Activated CD4-positive, alpha-beta T cell treated with anti-CD3 and anti-CD28 coated beads for 48 hours (primary cell): ENCODE data around the gene SMIM10L2A.
"Not testable (repeated sequence)": the region's sequence is repeated elsewhere in the genome, so short reads cannot be mapped to it uniquely, and the experiment has no call there.

Experiments used
- DNase-seq: peaks from one replicate; pipeline ENCODE4 v3.0.0-alpha.2; 2020

SMIM10L2A gene

DNA sequence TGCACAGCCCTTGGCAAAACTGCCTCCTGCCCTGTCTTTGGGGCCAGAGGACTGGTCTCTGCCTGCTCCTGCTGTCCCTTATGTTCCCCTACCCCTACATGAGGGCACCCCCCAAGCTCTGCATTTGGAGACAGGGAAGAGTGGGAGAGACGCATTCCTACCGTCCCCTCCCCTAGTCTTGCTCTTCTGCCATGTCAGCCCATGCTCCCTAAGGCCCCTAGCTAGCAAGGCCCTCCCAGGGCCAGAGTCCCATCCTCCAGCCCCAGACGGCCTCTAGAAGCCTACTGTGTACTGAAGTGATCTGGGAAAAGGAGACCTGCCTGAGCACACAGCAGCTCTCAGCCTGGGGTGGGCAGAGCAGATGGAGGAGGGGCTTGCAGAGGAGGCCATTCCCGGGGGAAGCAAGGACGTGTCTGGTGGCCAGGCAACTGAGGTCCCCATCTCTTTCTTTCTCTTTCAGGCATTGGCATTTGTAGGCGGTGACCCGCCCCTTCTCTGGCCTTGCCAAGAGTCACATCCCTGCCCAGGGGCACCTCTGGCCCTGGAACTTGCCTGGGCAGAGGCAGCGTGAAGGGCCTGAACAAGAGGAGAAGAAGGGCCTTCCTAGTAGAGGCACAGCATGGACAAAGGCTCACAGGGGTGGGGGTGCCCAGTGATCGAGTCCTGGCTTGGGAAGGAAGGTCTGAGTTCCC, 1.6 kb downstream of the SMIM10L2A start:
- not testable (repeated sequence) for DNase-seq

DNA sequence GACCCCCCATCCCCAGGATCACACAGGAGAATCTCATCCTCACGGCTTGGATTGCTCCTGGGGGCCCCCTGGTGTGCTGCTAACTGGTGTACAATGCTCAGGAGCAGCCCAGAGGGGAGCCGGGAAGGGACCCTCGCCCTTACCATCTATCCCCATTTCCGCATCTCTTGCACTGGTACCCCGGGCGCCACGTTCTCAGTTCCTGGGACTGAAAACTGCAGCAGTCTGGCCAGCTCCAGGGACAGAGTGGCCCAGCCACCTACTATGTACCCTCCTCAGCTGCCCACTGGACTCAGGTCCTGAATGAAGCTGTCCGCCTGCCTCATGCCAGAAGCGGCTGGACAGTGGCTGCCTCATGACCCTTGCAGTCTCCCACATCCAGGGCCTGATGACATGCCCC, 2.7 kb downstream of the SMIM10L2A start:
- DNase-seq: no peak

DNA sequence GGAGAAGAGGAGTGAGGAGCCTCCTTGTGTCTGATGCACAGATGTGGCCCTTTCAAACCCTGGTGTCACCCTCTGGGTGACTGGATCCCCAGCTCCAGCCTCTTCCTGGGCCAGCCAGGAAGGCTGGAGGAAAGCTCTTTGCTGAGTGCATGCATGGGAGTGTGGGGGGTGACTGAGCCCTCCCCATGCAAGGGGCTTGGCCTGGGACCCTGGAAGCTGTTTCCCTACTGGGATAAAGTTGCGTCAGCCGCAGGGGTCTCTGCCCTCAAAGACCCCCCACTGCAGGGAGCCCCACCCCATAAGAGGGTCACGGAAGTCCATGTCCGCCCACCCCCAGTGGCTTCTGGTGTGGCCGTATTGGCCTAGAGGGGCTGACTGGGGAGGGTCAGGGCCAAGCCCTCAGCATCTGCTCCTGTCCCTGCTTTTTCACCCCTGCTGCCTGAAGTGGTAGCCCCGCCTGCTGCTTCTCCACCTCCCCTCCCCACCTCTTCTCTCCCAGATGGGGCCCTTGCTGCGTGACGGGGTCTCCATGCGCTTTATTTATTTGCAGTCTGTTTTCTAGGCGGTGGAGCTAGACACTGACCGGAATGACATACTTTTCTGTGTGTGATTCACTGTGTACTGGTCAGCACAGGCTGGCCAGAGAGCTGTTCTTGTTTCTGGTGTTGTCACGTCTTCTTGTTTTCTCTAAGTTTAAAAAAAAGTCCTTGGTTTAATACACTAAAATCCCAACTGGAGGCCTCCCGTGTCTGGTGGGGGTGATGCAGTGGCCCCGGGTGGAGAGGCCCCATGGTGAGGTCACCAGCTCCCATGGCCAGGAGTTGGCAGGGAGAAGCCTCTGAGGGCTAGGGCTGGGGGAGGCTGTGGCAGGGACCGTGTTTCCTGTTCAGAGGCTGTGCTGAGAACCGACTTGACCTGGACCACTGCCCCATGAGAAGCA, 3.6 kb downstream of the SMIM10L2A start:
- no peak for DNase-seq

DNA sequence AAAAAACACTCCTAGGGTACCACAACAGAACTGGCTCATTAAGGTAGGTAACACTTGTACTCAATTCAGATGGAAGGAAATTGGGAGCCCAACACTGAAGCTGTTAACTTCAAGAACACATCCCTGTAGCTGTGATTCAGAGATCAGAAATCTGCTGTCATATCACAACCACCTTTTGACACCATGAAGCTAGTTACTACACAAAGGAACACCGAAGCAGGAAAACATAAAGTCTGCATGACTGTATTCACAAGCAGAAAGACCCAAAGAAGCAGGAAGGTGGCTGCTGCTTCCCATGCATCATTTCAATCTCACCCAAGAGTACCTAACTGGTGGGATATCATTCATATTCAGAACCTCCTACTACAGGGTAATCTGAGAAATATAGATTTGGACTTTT, 7.7 kb downstream of the SMIM10L2A start:
- DNase-seq: no peak

DNA sequence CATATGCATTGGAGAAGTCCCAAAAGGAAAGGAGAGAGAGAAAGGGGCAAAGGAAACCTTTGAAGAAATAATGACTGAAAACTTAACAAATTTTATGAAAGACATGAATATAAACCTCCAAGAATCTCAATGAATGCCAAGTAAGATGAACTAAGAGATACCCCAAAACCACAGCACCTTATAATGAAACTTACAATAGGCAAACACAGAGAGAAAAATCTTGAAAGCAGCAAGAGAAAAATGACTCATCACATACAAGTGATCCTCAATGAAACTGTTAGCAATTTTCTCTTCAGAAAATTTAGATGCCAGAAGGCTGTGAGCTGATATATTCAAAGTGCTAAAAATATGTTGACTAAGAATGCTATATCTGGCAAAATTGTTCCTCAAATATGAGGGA, 10.1 kb downstream of the SMIM10L2A start:
- no peak for DNase-seq

DNA sequence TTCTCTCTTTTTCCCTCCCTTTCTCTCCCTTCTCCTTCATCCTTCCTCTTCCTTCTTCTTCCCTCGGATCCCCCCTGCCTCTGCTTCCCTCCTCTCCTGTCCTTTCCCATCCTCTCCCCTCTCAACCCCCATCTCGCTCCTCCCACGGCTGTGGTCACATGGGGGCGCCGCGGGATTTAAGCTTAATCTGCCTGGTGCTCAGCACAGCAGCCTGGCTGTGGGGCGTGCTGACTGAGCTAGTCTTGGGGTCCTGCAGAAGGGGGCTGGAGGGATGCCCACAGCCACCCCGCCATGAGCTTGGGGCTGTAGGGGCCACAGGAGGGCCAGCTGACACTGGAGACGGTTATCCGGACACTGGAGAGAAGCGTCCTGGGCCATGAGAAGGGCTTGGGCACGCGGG, 10.7 kb downstream of the SMIM10L2A start:
- no peak for DNase-seq

DNA sequence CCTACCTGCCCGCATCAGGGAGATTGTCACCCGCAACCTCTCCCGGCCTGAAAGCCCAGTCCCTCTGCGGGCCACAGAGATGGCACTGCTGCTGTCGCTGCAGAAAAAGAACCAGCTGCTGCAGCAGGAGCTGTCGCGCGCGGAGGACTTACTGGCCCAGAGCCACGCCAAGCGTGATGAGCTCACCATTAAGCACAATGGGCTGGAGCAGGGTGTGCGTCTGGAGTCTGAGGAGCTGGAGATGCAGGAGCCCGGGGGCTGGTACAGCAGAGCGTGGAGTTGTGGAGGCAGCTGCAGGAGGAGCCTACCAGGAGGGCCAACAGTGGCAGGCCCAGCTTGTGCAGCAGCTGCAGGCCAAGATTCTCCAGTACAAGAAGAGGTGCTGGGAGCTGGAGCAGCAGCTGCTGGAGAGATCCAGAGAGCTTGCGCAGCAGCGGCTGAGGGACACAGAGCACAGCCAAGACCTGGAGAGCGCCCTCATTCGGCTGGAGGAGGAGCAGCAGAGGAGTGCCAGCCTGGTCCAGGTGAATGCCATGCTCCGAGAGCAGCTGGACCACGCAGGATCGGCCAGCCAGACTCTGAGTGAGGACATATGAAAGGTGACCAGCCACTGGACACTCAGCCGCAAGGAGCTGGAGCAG, 11.3 kb downstream of the SMIM10L2A start:
- DNase-seq: no peak

DNA sequence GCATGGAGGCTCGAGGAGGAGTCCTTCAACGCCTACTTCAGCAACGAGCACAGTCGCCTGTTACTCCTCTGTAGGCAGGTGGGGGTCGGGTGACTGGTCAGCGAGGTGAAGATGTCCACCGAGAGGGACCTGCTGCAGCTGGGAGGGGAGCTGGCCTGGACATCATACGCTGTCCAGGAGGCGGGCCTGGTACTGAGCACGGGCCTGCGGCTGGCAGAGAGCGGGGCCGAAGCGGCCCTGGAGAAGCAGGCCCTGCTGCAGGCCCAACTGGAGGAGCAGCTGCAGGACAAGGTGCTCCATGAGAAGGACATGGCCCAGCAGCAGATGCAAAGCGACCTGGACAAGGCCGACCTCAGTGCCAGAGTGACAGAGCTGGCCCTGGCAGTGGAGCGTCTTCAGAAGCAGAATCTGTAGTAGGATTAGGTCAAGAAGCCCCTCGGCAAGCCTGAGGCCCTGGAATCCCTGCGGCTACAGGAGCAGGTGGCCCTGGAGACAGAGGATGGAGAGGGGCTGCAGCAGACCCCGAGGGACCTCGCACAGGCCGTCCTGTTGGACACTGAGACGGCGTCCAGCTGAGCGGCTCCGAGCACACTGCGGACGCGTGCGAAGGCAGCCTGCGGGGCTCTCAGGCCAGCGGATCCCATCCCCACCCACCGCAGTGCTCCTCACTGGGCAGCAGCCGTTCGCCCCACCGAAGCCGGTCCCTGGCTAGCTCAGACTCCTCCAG, 11.9 kb downstream of the SMIM10L2A start:
- no peak for DNase-seq

DNA sequence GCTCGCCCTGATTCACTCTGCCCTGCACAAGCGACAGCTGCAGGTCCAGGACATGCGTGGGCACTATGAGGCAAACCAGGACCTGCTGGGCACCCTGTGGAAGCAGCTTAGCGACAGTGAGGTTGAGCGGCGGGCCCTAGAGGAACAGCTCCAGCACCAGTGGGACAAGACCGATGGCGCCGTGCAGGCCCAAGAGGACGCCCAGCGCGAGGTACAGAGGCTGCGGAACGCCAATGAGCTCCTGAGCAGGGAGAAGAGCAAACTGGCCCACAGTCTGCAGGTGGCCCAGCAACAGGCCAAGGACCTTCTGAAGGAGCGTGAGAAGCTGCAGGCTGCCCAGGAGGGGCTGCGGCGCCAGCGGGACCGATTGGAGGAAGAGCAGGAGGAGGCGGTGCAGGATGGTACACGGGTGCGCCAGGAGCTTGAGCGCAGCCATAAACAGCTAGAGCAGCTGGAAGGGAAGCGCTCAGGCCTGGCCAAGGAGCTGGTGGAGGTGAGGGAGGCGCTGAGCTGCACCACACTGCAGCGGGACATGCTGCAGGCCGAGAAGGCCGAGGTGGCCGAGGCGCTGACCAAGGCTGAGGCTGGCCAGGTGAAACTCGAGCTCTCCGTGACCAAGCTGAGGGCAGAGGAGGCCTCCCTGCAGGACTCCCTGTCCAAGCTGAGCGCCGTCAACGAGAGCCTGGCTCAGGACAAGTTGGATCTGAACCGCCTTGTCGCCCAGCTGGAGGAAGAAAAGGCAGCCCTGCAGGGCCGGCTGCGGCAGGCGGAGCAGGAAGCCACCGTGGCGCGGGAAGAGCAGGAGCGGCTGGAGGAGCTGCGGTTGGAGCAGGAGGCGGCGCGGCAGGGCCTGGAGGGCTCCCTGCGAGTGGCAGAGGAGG, 12.8 kb downstream of the SMIM10L2A start:
- DNase-seq: no peak

DNA sequence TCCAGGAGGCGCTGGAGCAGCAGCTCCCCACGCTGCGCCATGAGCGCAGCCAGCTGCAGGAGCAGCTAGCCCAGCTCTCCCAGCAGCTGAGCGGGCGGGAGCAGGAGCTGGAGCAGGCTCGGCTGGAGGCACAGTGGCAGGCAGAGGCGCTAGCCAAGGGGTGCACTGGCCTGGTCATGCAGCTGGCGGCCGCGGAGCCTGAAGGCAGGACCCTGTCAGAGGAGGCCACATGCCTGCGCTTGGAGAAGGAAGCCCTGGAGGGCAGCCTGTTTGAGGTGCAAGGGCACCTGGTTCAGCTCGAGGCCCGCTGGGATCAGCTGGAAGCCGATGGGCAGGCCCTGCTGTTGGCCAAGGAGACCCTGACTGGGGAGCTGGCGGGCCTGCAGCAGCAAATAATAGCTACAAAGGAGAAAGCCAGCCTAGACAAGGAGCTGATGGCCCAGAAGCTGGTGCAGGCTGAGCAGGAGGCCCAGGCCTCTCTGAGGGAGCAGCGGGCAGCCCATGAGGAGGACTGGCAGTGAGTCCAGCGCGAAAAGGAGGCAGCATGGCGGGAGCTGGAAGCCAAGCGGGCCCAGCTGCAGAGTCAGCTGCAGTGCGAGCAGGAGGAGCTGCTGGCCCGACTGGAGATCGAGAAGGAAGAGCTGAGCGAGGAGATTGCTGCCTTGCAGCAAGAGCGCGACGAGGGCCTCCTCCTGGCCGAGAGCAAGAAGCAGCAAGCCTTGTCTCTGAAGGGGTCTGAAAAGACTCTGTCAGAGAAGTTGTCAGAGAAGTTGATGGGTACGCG, 13.6 kb downstream of the SMIM10L2A start:
- DNase-seq: no peak

DNA sequence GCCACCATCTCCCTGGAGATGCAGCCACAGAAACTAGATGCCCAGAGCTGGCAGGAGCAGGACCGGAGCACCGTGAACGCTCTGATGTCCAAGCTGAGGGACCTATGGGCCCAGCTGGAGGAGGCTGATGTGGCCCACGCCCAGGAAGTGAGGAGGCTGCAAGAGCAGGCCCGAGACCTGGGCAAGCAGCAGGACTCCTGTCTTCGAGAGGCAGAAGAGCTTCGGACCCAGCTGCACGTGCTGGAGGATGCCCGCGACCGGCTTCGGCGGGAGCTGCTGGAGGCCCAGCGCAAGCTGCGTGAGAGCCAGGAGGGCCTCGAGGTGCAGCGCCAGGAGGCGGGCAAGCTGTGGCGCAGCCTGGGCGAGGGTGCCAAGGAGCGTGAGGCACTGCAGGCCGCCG, 14.2 kb downstream of the SMIM10L2A start:
- no peak for DNase-seq

DNA sequence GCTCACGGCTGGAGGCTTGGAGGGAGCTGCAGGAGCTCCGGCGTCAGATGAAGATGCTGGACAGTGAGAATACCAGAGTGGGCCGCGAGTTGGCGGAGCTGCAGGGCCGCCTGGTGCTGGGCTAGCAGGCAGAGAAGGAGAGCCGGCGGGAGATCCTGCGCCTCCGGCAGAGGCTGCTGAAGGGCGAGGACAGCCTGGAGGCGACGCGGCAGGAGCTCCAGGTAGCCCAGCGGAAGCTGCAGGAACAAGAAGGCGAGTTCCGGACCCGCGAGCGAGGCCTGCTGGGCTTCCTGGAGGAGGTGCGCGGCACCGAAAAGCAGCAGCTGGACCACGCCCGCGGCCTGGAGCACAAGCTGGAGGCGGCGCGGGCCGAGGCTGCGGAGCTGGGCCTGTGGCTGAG, 14.7 kb downstream of the SMIM10L2A start:
- DNase-seq: no peak

DNA sequence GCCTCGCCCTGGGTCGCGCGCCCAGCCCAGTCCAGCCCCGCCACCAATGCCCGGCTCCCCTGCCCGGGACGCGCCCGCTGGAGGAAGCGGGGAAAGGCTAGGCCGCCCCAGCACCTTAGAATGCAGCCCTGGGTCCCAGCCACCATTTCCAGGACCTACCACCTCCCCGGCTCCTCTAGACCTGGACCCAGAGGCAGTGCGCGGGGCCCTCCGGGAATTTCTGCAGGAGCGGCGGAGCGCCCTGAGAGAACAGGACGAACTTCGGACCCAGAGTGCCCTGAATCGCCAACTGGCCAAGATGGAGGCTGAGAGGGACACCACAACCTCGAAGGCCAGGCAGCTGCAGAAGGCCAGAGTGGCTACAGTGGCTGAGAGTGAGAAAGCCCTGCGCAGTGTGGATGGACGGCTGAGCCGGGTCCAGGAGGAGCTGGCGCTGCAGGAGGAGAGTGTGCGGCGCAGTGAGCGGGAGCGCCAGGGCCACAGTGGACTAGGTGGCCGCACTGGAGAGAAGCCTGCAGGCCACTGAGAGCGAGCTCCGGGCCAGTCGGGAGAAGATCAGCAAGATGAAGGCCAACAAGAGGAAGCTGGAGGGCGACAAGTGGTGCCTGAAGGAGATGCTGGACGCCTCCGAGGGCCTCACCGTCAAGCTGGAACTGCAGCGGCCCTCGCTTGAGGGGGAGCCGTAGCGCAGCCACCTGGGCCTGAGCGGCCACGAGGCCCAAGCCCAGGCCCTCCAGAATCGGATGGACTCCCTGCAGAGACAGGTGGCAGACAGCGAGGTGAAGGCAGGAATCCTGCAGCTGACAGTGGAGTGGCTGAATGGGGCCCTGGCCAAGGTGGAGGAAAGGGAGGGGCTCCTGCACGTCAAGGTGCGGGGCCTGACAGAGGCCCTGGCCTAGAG, 15.5 kb downstream of the SMIM10L2A start:
- DNase-seq: no peak

DNA sequence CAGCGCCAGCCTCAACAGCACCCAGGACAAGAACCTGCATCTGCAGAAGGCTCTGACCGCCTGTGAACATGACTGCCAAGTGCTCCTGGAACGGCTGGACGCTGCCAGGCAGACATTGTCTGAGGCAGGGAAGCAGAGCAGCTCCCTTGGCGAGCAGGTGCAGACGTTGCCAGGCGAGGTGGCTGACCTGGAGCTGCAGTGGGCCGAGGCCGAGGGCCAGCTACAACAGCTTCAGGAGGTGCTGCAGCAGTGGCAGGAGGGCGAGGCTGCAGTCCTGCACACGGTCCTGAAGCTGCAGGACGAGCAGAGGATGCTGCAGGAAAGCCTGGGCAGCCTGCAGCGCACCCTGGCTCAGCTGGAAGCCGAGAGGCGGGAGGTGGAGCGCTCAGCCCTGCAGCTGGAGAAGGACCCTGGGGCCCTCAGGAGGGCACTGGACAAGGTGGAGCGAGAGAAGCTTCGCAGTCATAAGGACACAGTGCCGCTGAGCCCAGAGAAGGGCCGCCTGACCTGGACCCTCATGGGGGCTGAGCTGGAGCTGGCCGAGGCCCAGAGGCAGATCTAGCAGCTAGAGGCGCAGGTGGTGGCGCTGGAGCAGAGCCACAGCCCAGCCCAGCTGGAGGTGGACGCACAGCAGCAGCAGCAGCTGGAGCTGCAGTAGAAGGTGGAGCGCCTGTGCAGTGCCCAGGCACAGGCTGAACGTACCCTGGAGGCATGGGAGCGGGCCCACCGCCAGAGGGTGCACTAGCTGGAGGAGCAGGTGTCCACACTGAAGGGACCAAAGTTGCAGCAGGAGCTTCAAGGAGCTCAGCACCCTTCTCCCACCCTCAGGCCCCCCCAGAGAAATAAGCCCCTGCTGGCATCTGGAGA, 16.4 kb downstream of the SMIM10L2A start:
- no peak for DNase-seq

DNA sequence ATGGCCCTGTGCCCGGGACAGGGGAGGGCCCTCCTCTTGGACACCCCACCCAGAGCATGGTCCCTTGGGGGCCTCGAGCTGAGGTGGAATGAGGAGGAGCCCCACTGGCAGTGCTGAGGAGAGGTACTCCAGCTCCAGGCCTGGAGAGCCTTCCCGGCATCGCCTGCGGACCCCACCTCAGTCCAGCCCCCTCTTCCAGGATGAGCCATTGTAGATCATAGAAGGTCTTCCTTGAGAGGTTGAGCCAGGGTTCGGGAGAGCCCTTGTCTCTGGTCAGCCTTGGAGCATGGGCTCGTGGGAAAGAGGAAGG, 16.9 kb downstream of the SMIM10L2A start:
- no peak for DNase-seq

DNA sequence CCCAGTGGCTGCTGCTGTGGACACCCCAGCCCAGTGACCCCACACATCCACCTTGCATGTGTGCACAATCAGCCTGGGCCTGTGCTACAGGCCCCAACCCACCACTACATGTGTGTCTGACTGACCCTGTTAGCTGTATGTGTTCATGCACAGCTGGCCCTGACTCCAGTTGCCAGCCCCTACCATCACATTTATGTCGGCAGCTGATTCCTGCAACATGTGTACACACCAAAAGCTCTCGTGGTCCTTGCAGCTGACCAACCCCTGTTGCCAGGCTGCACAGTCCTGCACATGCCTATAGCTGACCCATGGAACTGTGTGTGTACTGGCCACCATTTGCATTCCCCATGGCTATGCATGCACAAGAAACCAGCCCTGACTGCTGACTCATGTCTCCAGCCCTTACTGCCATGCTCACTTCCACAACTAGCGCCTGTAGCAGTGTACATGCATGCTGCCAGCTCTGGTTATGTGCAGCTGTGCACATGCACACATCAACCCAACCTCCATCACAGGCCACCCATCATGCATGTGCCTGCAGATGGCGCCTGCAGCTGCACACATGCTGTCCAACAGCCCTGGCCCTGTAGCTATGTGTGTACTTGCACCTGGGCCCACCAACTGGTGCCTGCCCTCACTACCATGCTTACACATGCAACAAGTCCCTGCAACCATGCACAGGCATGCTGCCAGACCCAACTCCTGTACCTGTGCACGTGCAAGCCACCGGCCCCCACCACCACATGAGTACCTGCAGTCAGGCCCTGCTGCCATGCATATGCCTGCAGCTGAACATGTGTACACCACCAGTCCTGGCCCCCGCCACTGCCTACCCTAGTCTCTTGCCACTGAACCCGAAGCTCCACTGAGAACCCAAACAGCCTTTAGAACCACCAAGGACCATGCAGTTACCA, 28.1 kb downstream of the SMIM10L2A start:
- DNase-seq: no peak

DNA sequence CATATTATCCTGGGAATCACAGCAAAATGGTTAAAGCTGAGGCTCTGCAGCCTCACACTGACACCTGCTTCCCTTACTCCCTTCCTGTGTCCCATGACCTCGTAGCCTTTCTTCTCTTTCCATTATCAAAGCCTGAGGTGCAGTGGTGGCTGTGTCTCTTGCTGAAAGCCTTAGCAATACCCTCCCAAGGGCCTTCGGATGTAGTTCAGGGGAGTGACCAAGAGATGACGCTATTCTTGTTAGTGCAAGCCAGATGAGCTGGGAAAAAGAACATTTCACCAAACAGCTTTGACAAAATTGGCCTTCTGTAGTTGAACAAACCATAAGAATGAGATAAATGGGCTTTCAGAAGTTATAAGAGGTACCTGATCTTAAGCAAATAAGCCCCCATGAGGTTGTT, 31.6 kb downstream of the SMIM10L2A start:
- DNase-seq: no peak

DNA sequence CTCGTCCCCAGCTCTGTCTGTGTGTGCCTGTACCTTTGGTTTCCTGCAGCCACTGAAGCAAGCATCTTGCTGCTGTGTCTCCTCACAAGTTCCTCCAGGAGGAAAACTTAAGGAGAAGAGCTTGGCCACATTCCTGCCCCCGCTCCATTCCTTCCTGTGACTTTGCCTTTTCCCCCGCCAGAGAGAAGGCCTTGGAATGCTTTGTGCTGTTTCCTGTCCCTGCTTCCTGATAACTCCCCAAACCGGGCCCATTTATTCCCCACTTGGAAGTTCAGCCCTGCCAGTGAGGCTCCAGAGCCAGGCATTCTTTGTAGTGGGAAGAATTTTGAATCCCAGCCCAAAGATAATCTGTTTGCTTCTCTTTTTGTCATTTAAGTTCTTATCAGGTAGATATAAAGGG, 33.1 kb downstream of the SMIM10L2A start:
- DNase-seq: no peak
